ENCODE data around the gene PTBP1. TPM values are rescaled to one million over a fixed set of nuclear protein-coding genes. Genes with fewer than 3 reads are reported as not detected.

PTBP1 gene
- total RNA-seq, 1 donor from 2014 or later, result 237 TPM

GRCh38 chr19:807627-808422 lies 10.6 kb downstream of the PTBP1 start:
- H3K27ac Mint-ChIP-seq, result no peak overlapping the region

GRCh38 chr19:808423-808775 lies 11.1 kb downstream of the PTBP1 start:
- Mint-ChIP-seq H3K4me3 (no peak overlapping the region), H3K27ac (no peak overlapping the region), H3K9me3 (no peaks in the 10 kb centered on the region), H3K27me3 (ENCODE audit: insufficient read depth, low read depth) (peaks cover 9% of the 10 kb centered on the region), H3K4me1 (peaks cover 4% of the 10 kb centered on the region), H3K36me3 (peaks cover 28% of the 10 kb centered on the region)
- H3K79me2 ChIP-seq (ENCODE audit: low read depth), result peaks cover 64% of the 10 kb centered on the region
- peaks cover 67% of the 10 kb centered on the region for H3F3A ChIP-seq (ENCODE audit: low read depth)
- H4K20me1 ChIP-seq (ENCODE audit: low read depth), result peaks cover 86% of the 10 kb centered on the region
- H3K27me3 ChIP-seq, result no peaks in the 10 kb centered on the region
- no peaks in the 10 kb centered on the region for H3K4me1 ChIP-seq
- no peak overlapping the region for H3K9ac ChIP-seq
- no peak overlapping the region for H3K4me3 ChIP-seq
- H3K4me2 ChIP-seq, result no peak overlapping the region
- DNase-seq (ENCODE audit: low spot score), result no peak
- TF ChIP-seq EZH2phosphoT487 (IDR thresholded peaks at IDR 0.05) (no peak), CTCF (IDR thresholded peaks at IDR 0.05) (no peak), EZH2 (IDR thresholded peaks at IDR 0.05) (no peak)
- H3K9me3 ChIP-seq (ENCODE audit: low read depth), result no peaks in the 10 kb centered on the region
- no peak overlapping the region for H3K27ac ChIP-seq
- H3K36me3 ChIP-seq, result peaks cover 3% of the 10 kb centered on the region
- H2AFZ ChIP-seq (replicated peaks), result no peak overlapping the region

More at GRCh38 chr19:807627-808422, 10.6 kb downstream of the PTBP1 start:
- Mint-ChIP-seq H3K4me3 (peak overlapping the region; percentile 29), H3K36me3 (peaks cover 30% of the 10 kb centered on the region), H3K27me3 (ENCODE audit: insufficient read depth, low read depth) (peaks cover 12% of the 10 kb centered on the region), H3K9me3 (no peaks in the 10 kb centered on the region), H3K4me1 (peaks cover 8% of the 10 kb centered on the region)
- TF ChIP-seq CTCF (IDR thresholded peaks at IDR 0.05) (no peak), EZH2phosphoT487 (IDR thresholded peaks at IDR 0.05) (no peak), EZH2 (IDR thresholded peaks at IDR 0.05) (no peak)
- Histone ChIP-seq H3K36me3 (peaks cover 3% of the 10 kb centered on the region), H3K4me2 (no peak overlapping the region), H3K4me1 (no peaks in the 10 kb centered on the region), H3F3A (ENCODE audit: low read depth) (peaks cover 70% of the 10 kb centered on the region), H3K4me3 (no peak overlapping the region), H3K27ac (no peak overlapping the region), H3K9ac (no peak overlapping the region), H4K20me1 (ENCODE audit: low read depth) (peaks cover 91% of the 10 kb centered on the region), H3K9me3 (ENCODE audit: low read depth) (no peaks in the 10 kb centered on the region), H3K79me2 (ENCODE audit: low read depth) (peaks cover 70% of the 10 kb centered on the region), H2AFZ (replicated peaks) (no peak overlapping the region), H3K27me3 (no peaks in the 10 kb centered on the region)
- no peak for DNase-seq (ENCODE audit: low spot score)

GRCh38 chr19:810077-810855 lies 13.0 kb downstream of the PTBP1 start:
- Mint-ChIP-seq H3K27me3 (ENCODE audit: insufficient read depth, low read depth) (peaks cover 10% of the 10 kb centered on the region), H3K9me3 (no peaks in the 10 kb centered on the region), H3K4me3 (no peak overlapping the region), H3K27ac (no peak overlapping the region), H3K4me1 (no peaks in the 10 kb centered on the region), H3K36me3 (peaks cover 29% of the 10 kb centered on the region)
- Histone ChIP-seq H3K36me3 (peaks cover 3% of the 10 kb centered on the region), H3K4me3 (no peak overlapping the region), H3K9me3 (ENCODE audit: low read depth) (no peaks in the 10 kb centered on the region), H3F3A (ENCODE audit: low read depth) (peaks cover 63% of the 10 kb centered on the region), H2AFZ (replicated peaks) (no peak overlapping the region), H3K27ac (peak overlapping the region; percentile 74), H3K9ac (no peak overlapping the region), H3K4me2 (no peak overlapping the region), H3K27me3 (no peaks in the 10 kb centered on the region), H3K4me1 (no peaks in the 10 kb centered on the region), H3K79me2 (ENCODE audit: low read depth) (peaks cover 45% of the 10 kb centered on the region), H4K20me1 (ENCODE audit: low read depth) (peaks cover 74% of the 10 kb centered on the region)
- DNase-seq (ENCODE audit: low spot score), result no peak
- TF ChIP-seq EZH2phosphoT487 (IDR thresholded peaks at IDR 0.05), result no peak
- no peak for TF ChIP-seq CTCF (IDR thresholded peaks at IDR 0.05)
- no peak for TF ChIP-seq EZH2 (IDR thresholded peaks at IDR 0.05)

Measured in neural progenitor cell (in vitro differentiated cells).